ENCODE measurements around the gene EIF3F.

Gene EIF3F

DNA sequence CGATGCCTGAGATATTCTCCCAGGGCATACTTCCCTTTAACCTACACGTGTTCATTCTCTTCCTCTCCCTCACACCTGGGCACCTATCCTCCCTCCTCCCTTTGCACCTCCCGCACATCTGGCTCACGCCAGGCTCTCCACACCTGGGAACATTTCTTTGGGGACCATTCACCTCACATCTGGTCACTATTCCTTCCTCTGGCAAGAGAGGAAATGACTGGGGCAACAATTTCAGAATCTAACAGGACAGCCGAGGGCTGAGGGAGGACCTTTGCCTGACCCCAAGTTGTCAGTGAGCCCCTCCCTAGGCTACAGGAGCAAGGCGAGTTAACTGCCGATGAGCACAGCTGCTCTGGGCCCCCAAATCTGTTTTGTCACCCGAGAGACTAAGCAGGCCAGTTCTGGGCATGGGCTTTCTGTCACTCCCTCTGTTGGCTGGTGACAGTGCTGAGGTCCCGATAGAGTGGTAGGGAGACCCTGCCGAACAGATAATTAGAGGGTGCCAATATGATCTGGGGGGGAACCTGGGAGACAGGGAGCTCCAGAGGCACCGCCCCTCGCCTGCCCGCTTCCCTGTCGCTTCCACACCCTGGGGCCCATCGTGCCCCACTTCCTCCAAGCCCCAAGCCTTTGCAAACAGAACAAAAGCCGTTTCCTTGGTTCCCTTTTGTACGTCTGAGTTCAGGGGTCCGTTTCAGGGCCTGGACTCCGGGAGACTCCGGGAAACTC is 45.6 kb downstream of the EIF3F start:
- Histone ChIP-seq H3K27ac (peak overlapping the region in 1 of 11 experiments; percentile 30; a peak in 2 of 22 replicates), H3K36me3 (no peaks in the 10 kb centered on the region), H4K20me1 (no peaks in the 10 kb centered on the region), H3K27me3 (no peaks in the 10 kb centered on the region), H3K4me1 (peaks cover 0 to 12% (median 11%) of the 10 kb centered on the region in 10 experiments; a peak in 14 of 20 replicates), H3K9me3 (replicated peaks in 1 of 11) (no peaks in the 10 kb centered on the region), H3K9ac (peak overlapping the region in 5 of 11 experiments; percentile 7 to 44 (median 37); a peak in 3 of 22 replicates), H3K4me2 (peak overlapping the region; percentile 5 to 63 (median 38); a peak in 15 of 22 replicates), H3K4me3 (no peak overlapping the region)
- no peak for TF ChIP-seq Cebpa-rat (IDR thresholded peaks at IDR 0.05)

DNA sequence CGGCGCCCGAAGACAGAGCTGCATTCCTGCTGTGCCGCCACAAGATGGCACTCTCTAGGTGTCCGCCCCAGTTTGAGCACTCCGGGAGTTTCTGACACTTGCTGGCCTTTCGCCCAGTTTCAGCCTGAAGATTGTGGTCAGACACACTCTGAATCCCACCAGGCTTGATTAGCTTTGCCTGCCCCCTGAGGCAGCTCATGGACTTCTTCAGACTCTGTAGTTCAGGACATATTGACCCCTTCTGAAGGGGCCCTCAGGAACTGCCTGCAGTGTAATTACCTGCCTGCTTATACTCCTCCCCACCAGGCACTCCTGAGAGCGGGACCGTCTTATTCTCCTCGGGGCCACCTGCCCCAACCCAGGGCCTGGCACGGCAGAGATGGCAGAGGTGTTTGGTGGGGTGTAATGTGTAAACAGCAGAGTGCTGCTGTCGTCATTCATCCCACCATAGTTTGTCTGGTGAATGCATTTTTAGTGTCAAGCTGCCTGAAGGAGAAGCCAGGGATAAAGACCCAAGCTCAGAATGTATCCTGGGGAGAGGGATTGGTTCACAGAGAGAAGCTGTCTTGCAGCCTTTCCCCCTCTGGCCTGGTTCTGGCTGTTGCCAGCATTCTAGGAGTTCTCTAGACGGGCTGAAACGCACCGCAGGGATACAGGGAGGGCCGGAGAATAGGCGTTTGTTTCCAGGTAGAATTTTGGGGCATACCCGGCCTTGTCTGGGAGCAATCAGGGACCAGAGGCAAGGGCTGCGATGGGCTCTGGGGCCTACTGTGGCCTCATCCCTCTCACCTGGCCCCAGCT is 46.4 kb downstream of the EIF3F start:
- TF ChIP-seq Cebpa-rat (IDR thresholded peaks at IDR 0.05) = no peak
- H3K4me2 ChIP-seq = peak overlapping the region; percentile 5 to 63 (median 38); a peak in 14 of 22 replicates

DNA sequence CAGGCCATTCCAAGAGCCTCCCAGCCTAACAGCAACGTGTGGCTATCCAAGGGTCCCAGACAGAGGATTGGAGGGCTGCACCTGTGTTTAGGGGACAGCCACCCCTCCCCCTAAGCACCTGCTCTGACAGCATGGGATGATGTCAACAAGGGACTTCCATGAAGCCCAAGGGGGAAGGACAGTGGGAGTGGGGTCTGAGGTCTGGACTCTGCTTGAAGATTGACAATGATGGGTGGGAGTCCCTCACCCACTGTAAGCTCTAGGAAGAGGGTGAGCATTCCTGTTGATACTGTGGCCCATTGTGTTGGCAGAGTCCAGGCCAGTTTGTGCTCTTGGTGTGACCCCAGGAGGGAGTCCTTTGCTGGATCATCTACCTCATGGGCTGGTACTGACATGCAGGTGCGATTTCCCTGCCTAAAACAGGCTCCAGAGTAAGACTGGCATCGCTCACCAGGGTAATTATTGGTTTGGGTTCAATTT is 47.0 kb downstream of the EIF3F start:
- H3K27me3 ChIP-seq = no peaks in the 10 kb centered on the region
- H3K9me3 ChIP-seq (replicated peaks in 1 of 11) = no peaks in the 10 kb centered on the region
- H4K20me1 ChIP-seq = no peaks in the 10 kb centered on the region; a peak in 1 of 22 replicates

More for the DNA sequence above, 46.4 kb downstream of the EIF3F start:
- Histone ChIP-seq H3K4me1 (peaks cover 0 to 12% (median 11%) of the 10 kb centered on the region in 10 experiments; a peak in 14 of 20 replicates), H3K9me3 (replicated peaks in 1 of 11) (no peaks in the 10 kb centered on the region), H3K4me3 (no peak overlapping the region), H3K36me3 (no peaks in the 10 kb centered on the region), H3K27me3 (no peaks in the 10 kb centered on the region), H3K9ac (peak overlapping the region in 4 of 11 experiments; percentile 21 to 44 (median 40); a peak in 2 of 22 replicates), H3K27ac (no peak overlapping the region), H4K20me1 (no peaks in the 10 kb centered on the region; a peak in 1 of 22 replicates)

DNA sequence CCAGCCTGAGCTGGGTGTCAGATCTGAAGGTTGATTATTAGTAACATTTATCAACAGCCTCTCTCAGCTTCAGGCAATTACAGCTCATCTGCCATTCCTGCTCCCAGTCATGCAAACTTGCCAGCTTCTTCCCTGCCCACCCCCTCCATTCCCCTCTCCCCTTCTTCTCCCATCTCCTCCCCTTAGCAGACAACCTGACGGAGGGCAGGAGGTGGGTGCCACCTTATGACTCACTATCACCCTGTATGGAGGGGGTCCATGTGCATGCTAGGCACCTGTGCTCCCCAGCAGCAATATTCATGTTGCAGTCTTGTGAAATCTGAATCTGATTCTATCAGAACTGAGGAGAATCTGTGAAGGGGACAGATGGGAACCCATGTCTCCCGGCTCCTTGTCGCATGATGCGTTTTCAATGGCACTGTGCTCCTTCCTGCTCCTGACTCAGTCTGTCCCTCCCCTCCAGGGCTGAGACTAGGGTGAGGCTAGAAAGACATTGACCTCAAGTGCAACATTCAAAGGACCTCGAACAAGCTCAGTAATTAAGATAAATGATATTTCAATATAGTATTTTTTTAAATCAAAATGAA is 47.6 kb downstream of the EIF3F start:
- no peaks in the 10 kb centered on the region; a peak in 1 of 22 replicates for H4K20me1 ChIP-seq
- no peaks in the 10 kb centered on the region for H3K36me3 ChIP-seq
- H3K4me1 ChIP-seq = peaks cover 2 to 24% (median 22%) of the 10 kb centered on the region in 10 experiments; a peak in 18 of 20 replicates
- H3K27ac ChIP-seq = no peak overlapping the region
- H3K9ac ChIP-seq = no peak overlapping the region
- TF ChIP-seq Cebpa-rat (IDR thresholded peaks at IDR 0.05) = no peak
- H3K4me2 ChIP-seq = no peak overlapping the region
- no peaks in the 10 kb centered on the region for H3K9me3 ChIP-seq (replicated peaks in 1 of 11)
- no peaks in the 10 kb centered on the region for H3K27me3 ChIP-seq
- H3K4me3 ChIP-seq = no peak overlapping the region

More for the DNA sequence above, 47.0 kb downstream of the EIF3F start:
- H3K36me3 ChIP-seq = no peaks in the 10 kb centered on the region
- H3K27ac ChIP-seq = no peak overlapping the region
- no peak overlapping the region for H3K4me3 ChIP-seq
- H3K9ac ChIP-seq = no peak overlapping the region
- H3K4me1 ChIP-seq = peaks cover 0 to 19% (median 17%) of the 10 kb centered on the region in 10 experiments; a peak in 15 of 20 replicates
- H3K4me2 ChIP-seq = no peak overlapping the region
- no peak for TF ChIP-seq Cebpa-rat (IDR thresholded peaks at IDR 0.05)

DNA sequence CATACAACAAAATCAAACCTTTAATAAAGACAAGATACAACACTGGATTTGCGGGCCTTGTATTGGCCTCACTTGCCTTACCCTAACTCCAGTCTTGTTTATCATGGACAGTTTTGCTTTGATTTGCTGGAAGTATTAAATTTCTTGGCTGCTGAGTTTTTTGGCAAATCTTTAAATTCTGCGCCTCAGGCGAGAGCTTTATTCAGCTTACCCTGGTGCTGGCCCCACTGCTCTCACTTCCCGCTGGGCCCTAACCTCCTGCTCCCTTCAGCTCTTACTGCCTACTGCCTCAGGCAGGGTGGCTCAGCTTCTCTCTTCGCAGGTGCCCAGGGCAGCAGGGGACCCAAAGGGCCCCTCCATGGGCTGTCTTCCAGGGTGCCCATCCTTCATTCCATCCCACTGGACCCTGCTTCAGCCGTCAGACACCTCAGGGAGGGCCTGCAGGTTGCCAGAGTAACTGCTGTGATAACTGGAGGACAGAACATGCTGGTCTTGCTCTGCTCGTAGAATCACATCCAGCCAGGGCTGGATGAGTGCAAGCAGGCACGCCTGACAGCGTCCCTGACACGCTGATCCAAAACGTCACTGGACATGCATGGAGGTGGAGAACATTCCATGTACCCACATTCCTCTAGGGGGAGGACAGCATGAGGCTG is 48.2 kb downstream of the EIF3F start:
- no peak for TF ChIP-seq Cebpa-rat (IDR thresholded peaks at IDR 0.05)
- no peaks in the 10 kb centered on the region for H3K27me3 ChIP-seq
- no peak overlapping the region for H3K4me3 ChIP-seq
- no peaks in the 10 kb centered on the region for H3K36me3 ChIP-seq
- no peak overlapping the region for H3K27ac ChIP-seq
- no peaks in the 10 kb centered on the region; a peak in 1 of 22 replicates for H4K20me1 ChIP-seq
- H3K9me3 ChIP-seq (replicated peaks in 1 of 11) = no peaks in the 10 kb centered on the region
- H3K9ac ChIP-seq = no peak overlapping the region
- peaks cover 3 to 25% (median 23%) of the 10 kb centered on the region in 10 experiments; a peak in 18 of 20 replicates for H3K4me1 ChIP-seq
- no peak overlapping the region for H3K4me2 ChIP-seq

DNA sequence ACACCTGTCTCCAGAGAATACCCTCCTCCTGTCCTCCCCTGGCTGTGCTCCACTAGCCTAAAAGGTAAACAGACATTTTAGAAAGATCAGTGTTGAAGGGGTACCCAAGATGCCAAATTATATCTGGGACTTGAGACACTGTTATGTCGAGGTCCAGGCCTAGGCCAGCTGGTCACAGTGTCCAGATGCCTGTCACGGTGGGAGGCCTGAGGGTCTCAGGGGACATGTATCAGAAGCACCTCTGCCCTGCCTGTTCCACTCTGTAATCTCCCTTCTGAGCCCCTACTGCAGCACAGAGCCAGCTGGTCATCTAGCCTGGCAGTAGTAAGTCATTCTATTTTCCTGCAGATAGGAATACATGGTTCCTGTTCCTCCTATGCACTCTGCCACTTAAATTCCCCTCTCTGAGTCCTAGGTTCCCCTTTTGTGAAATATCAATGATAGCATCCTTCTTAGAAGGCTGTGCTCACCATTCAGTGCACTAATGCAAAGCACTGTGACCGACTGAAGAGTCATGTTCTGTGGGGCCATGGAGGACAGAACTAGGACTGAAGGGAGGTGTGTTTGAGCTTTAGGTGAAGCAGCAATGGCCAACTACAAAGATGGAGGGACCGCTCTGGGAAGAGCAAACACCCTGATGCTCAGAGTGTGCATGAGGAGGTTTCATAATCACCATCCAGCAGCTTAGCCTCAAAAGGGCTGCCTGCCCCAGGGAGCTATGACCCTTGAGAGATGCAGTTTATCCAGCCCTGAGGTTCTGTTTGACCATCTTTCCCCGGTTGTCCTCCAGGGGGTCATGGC is 49.1 kb downstream of the EIF3F start:
- H3K4me3 ChIP-seq = no peak overlapping the region

DNA sequence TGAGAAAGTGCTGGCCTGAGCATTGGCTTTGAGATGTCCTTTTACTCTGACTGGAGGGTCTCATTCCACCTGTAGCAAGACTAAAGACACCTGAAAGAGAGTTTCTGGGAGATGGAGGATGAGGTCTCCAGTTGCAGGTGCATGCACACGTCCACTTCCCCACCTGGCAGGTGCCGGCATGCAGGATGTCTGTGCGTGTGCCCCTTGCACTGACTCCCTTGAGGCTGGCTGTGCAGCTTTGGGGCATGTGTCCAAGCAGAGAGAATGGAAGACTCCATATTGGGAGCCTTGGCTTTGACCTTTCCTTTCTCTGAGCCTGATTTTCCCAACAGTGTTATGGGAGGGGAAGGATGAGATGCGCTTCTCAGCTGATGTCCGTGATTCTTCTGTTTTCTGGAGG is 49.8 kb downstream of the EIF3F start:
- no peak for TF ChIP-seq Cebpa-rat (IDR thresholded peaks at IDR 0.05)
- no peaks in the 10 kb centered on the region for H3K9me3 ChIP-seq (replicated peaks in 1 of 11)
- no peaks in the 10 kb centered on the region for H3K27me3 ChIP-seq
- no peak overlapping the region for H3K9ac ChIP-seq
- H4K20me1 ChIP-seq = no peaks in the 10 kb centered on the region; a peak in 1 of 22 replicates
- no peak overlapping the region for H3K4me2 ChIP-seq
- H3K4me1 ChIP-seq = peaks cover 3 to 25% (median 23%) of the 10 kb centered on the region in 10 experiments; a peak in 18 of 20 replicates
- no peaks in the 10 kb centered on the region for H3K36me3 ChIP-seq
- H3K4me3 ChIP-seq = no peak overlapping the region
- no peak overlapping the region for H3K27ac ChIP-seq

More for the DNA sequence above, 49.1 kb downstream of the EIF3F start:
- TF ChIP-seq Cebpa-rat (IDR thresholded peaks at IDR 0.05) = no peak
- H3K36me3 ChIP-seq = no peaks in the 10 kb centered on the region
- peaks cover 3 to 25% (median 23%) of the 10 kb centered on the region in 10 experiments; a peak in 18 of 20 replicates for H3K4me1 ChIP-seq
- H3K9ac ChIP-seq = no peak overlapping the region
- no peak overlapping the region for H3K27ac ChIP-seq
- H3K4me2 ChIP-seq = no peak overlapping the region; a peak in 1 of 22 replicates
- H3K27me3 ChIP-seq = no peaks in the 10 kb centered on the region
- H4K20me1 ChIP-seq = no peaks in the 10 kb centered on the region; a peak in 1 of 22 replicates
- no peaks in the 10 kb centered on the region for H3K9me3 ChIP-seq (replicated peaks in 1 of 11)

DNA sequence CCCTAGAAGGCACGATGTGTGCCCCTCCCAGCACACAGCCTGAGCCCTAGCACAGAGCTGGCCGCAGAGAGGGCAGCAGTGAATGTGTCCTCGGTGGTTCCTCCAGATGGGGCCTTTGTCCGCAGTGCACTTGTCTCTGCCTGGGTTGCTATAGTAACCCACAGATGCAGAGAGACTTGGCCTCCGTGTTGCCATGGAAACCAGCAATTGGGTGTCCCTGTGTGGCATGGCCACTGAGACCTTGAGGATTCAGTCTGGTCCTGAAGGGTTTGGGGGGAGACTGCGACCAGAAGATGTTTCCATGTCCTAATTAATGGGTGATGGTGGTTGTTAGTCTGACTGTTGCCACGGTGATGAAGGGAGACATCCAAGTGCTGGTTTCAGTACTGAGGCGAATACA is 51.3 kb downstream of the EIF3F start:
- Histone ChIP-seq H3K9me3 (replicated peaks in 1 of 11) (no peaks in the 10 kb centered on the region), H3K4me3 (no peak overlapping the region), H3K4me2 (peak overlapping the region in 7 of 11 experiments; percentile 26 to 61 (median 45); a peak in 9 of 22 replicates), H3K4me1 (peaks cover 3 to 16% (median 15%) of the 10 kb centered on the region in 10 experiments; a peak in 17 of 20 replicates), H3K36me3 (no peaks in the 10 kb centered on the region), H3K9ac (no peak overlapping the region), H4K20me1 (no peaks in the 10 kb centered on the region; a peak in 1 of 22 replicates), H3K27ac (no peak overlapping the region), H3K27me3 (no peaks in the 10 kb centered on the region)
- no peak for TF ChIP-seq Cebpa-rat (IDR thresholded peaks at IDR 0.05)
